ENCODE measurements around the gene LHFPL3. TPM values are rescaled to one million over a fixed set of nuclear protein-coding genes. Genes with fewer than 3 reads are reported as not detected.

Gene LHFPL3
- total and polyA plus RNA-seq, 12 donors: 0.14 TPM; not detected in 11

- intact Hi-C loops (cut with DNase I): no loop called here
- H3K4me3 ChIP-seq: no peak overlapping the region
- no peaks in the 10 kb centered on the region for H3K4me1 ChIP-seq (replicated peaks in 1 of 2)
- H3K27ac ChIP-seq: no peak overlapping the region
- TF ChIP-seq CTCF (IDR thresholded peaks at IDR 0.05): no peak
- no peak for DNase-seq
- no peaks in the 10 kb centered on the region for H3K36me3 ChIP-seq (replicated peaks in 1 of 2)
- H3K9me3 ChIP-seq (replicated peaks in 1 of 3): no peaks in the 10 kb centered on the region
- no peaks in the 10 kb centered on the region for H3K27me3 ChIP-seq
Observed at GRCh38 chr7:104784686-104785085, 456.3 kb downstream of the LHFPL3 start.

- no peak overlapping the region for H3K4me3 ChIP-seq
- no peak for DNase-seq
- H3K36me3 ChIP-seq (replicated peaks in 1 of 2): no peaks in the 10 kb centered on the region
- no peaks in the 10 kb centered on the region for H3K9me3 ChIP-seq (replicated peaks in 1 of 3)
- TF ChIP-seq CTCF (IDR thresholded peaks at IDR 0.05): no peak
- TF ChIP-seq POLR2A (IDR thresholded peaks at IDR 0.05): no peak
- no peak overlapping the region for H3K27ac ChIP-seq
- 54 to 73% (median 62%) methylated on average over 3 of the region's 3 CpGs for WGBS, 4 donors
- no peaks in the 10 kb centered on the region for H3K4me1 ChIP-seq (replicated peaks in 1 of 2)
- intact Hi-C loops (cut with DNase I): no loop called here
- no peaks in the 10 kb centered on the region for H3K27me3 ChIP-seq
Observed at GRCh38 chr7:104789780-104790179, 461.4 kb downstream of the LHFPL3 start.

- Histone ChIP-seq H3K27me3 (no peaks in the 10 kb centered on the region), H3K4me3 (no peak overlapping the region), H3K9me3 (replicated peaks in 1 of 3) (no peaks in the 10 kb centered on the region), H3K36me3 (replicated peaks in 1 of 2) (no peaks in the 10 kb centered on the region), H3K4me1 (replicated peaks in 1 of 2) (no peaks in the 10 kb centered on the region), H3K27ac (no peak overlapping the region)
- TF ChIP-seq CTCF (IDR thresholded peaks at IDR 0.05) (no peak), POLR2A (IDR thresholded peaks at IDR 0.05) (no peak)
- 35 to 41% (median 39%) methylated on average over 2 of the region's 2 CpGs for WGBS, 4 donors
- intact Hi-C loops (cut with DNase I): no loop called here
- DNase-seq: no peak
Observed at GRCh38 chr7:104790440-104790839, 462.0 kb downstream of the LHFPL3 start.

GRCh38 chr7:104791080-104791479, 462.7 kb downstream of the LHFPL3 start:
- Histone ChIP-seq H3K9me3 (replicated peaks in 1 of 3) (no peaks in the 10 kb centered on the region), H3K27me3 (no peaks in the 10 kb centered on the region), H3K36me3 (replicated peaks in 1 of 2) (no peaks in the 10 kb centered on the region), H3K4me1 (replicated peaks in 1 of 2) (no peaks in the 10 kb centered on the region), H3K27ac (no peak overlapping the region), H3K4me3 (no peak overlapping the region)
- no peak for TF ChIP-seq CTCF (IDR thresholded peaks at IDR 0.05)
- no peak for TF ChIP-seq POLR2A (IDR thresholded peaks at IDR 0.05)
- no peak for DNase-seq
- intact Hi-C loops (cut with DNase I): no loop called here

Measured in adrenal gland (tissue), 12 donors.